AG09309 (cell line): Measurements from ENCODE around the gene PRPS2.

Experiments
- DNase-seq: peaks from one replicate; pipeline ENCODE4 v3.0.0-alpha.2; 2010; ENCODE audit warnings: low read depth
- H3K4me3 ChIP-seq: 2 replicates; pipeline ENCODE4 v1.5.1; 2011; ENCODE audit warnings: mild to moderate bottlenecking, low read depth, low read length, moderate library complexity; ENCODE audit not compliant: control insufficient read depth
- TF ChIP-seq, protein P1 (sequence below): IDR thresholded peaks from 2 replicates; pipeline ENCODE4 v1.5.1; 2011; ENCODE audit warnings: mild to moderate bottlenecking, low read depth, low read length, inconsistent platforms; ENCODE audit not compliant: insufficient read depth, control insufficient read depth; ENCODE audit errors: missing control alignments

PRPS2 gene

DNA sequence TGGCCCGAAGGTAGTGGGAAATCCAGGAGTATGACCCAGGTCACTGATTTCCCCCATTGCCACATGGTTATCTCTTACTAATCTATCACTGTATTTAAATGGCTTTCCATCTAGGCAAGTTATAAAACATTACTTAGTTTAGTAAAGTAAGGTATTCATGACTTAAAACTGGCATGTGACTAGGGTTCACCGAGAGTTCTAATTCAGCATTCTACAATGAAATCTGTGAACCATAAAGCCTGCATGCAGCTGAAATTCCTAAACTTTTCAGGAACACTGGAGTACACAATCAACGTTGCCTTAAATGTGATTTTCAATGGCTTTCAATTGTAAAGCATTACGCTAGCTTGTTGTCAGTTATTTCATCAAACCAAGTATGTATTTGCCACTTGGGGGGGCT, 22.7 kb upstream of the PRPS2 start:
- DNase-seq = no peak
- H3K4me3 ChIP-seq = no peak overlapping the region
- TF ChIP-seq, protein P1, sequence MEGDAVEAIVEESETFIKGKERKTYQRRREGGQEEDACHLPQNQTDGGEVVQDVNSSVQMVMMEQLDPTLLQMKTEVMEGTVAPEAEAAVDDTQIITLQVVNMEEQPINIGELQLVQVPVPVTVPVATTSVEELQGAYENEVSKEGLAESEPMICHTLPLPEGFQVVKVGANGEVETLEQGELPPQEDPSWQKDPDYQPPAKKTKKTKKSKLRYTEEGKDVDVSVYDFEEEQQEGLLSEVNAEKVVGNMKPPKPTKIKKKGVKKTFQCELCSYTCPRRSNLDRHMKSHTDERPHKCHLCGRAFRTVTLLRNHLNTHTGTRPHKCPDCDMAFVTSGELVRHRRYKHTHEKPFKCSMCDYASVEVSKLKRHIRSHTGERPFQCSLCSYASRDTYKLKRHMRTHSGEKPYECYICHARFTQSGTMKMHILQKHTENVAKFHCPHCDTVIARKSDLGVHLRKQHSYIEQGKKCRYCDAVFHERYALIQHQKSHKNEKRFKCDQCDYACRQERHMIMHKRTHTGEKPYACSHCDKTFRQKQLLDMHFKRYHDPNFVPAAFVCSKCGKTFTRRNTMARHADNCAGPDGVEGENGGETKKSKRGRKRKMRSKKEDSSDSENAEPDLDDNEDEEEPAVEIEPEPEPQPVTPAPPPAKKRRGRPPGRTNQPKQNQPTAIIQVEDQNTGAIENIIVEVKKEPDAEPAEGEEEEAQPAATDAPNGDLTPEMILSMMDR = no peak

- DNase-seq = no peak
- TF ChIP-seq, protein P1 = peak; percentile 50
- no peak overlapping the region for H3K4me3 ChIP-seq
Measured at GRCh38 chrX:12770440-12770839, 20.8 kb upstream of the PRPS2 start.

GRCh38 chrX:12771445-12772069, 19.7 kb upstream of the PRPS2 start:
- no peak overlapping the region for H3K4me3 ChIP-seq
- TF ChIP-seq, protein P1 = peak; percentile 68
- DNase-seq = no peak

- H3K4me3 ChIP-seq = no peak overlapping the region
- TF ChIP-seq, protein P1 = no peak
- no peak for DNase-seq
Measured at GRCh38 chrX:12777670-12778069, 13.5 kb upstream of the PRPS2 start.

DNA sequence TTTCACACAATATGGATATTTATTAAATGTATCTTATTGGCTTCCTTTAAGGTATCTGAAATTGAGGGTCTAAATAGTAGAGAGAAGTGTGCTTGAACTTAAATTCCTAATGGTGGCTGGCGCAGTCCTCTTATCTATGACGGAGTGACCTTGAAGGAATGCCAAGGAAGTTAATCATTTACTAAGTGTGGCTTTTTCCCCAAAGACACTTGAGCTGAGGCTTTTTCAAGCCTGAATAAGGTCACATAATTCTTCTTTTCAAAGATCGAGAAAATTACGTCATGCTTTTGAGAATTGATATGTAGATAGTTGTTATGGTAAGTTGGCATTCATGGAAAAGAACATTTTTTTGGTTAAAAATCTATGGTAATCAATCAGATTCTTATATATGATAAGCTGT, 11.7 kb upstream of the PRPS2 start:
- no peak for DNase-seq
- TF ChIP-seq, protein P1 = no peak
- no peak overlapping the region for H3K4me3 ChIP-seq

- TF ChIP-seq, protein P1 = no peak
- no peak overlapping the region for H3K4me3 ChIP-seq
- DNase-seq = no peak
Measured at GRCh38 chrX:12788645-12789044, 2.6 kb upstream of the PRPS2 start.

GRCh38 chrX:12789976-12790375, 1.2 kb upstream of the PRPS2 start:
- H3K4me3 ChIP-seq = no peak overlapping the region
- no peak for DNase-seq
- TF ChIP-seq, protein P1 = no peak
